Activated T-cell treated with anti-CD3 and anti-CD28 coated beads, Interleukin-2, amount 50 U/mL, for 4 hours (primary cell): ENCODE data around the gene SELENOV. TPM values are rescaled to one million over a fixed set of nuclear protein-coding genes. Genes with fewer than 3 reads are reported as not detected.

Source experiments
- ATAC-seq, 2 donors: fragments of 200-7000 bp; cut with Tn5 transposase; one replicate each; pipeline ENCODE4 v1.10.0; 2021
- DNase-seq: peaks from one replicate; pipeline ENCODE4 v3.0.0-alpha.2; 2020
- H3K27me3 Mint-ChIP-seq: one replicate; pipeline ENCODE4 v1.8.0; 2021; ENCODE audit warnings: low read depth, mixed read lengths
- H3K36me3 Mint-ChIP-seq: one replicate; pipeline ENCODE4 v1.8.0; 2022; ENCODE audit warnings: mixed read lengths; ENCODE audit not compliant: insufficient read depth
- H3K4me1 Mint-ChIP-seq: one replicate; pipeline ENCODE4 v1.8.0; 2021; ENCODE audit warnings: low read depth, mixed read lengths
- H3K4me3 Mint-ChIP-seq: one replicate; pipeline ENCODE4 v1.8.0; 2021; ENCODE audit warnings: mild to moderate bottlenecking, moderate library complexity, mixed read lengths
- H3K9me3 Mint-ChIP-seq: one replicate; pipeline ENCODE4 v1.8.0; 2021; ENCODE audit warnings: mixed read lengths
- total RNA-seq, 3 donors: library from RNA; stranded (reverse); gene quantifications; one replicate each; pipeline ENCODE4 v1.2.1, GENCODE V29; 2021

The SELENOV gene
- total RNA-seq, 3 donors from 2014 or later = not detected

DNA sequence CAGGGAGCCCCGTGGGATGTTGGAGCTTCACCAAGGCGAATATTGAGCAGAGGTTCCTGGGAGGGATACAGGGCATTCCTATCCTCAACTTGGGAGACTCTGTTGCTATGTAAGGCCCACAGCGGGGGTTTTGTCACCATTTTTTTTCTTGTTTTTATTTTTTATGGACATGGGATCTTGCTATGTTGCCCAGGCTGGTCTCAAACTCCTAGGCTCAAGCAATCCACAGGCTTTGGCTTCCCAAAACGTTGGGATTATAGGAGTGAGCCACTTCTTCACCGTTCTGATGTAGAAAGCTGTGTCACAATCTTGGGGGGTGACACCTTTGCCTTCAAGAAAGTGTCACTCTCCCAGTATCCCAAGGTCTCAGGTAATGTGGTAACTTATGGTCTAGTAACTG is 13.6 kb upstream of the SELENOV start:
- Mint-ChIP-seq H3K4me3 (no peak overlapping the region), H3K9me3 (no peaks in the 10 kb centered on the region), H3K4me1 (peaks cover 18% of the 10 kb centered on the region), H3K36me3 (no peaks in the 10 kb centered on the region), H3K27me3 (peaks cover 68% of the 10 kb centered on the region)
- DNase-seq = no peak
- ATAC-seq = no peak

DNA sequence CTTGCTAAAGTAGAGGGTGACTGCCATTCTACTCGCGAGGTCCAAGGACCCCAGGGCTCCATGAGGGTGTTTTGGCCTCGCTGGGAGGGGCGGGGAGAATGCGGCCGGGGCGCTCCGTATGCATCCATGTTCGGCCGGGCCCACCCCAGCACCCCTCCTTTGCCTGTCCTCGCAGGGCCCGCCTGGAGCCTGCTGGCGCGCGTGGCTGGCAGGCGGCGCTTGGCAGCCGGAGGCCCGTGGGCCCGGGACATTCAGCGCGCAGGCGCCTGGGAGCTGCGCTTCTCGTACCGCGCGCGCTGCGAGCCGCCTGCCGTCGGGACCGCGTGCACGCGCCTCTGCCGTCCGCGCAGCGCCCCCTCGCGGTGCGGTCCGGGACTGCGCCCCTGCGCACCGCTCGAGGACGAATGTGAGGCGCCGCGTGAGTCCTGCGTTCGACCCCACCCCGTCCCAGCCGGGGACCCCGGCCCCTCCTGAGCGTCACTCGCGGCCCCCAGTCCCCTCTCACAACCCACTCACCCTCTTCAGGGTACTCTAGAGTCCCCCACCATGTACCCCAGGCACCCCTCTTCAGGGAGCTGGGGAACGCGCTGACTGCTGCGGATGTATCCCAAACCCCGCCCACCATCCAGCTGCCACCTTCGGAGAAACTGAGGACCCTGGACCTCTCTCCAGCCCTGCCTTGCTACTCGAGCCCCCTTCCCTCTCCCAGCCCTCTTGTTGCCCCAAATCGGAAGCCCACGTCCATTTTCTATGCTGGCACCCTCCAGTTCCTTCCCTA is 12.1 kb upstream of the SELENOV start:
- no peaks in the 10 kb centered on the region for H3K9me3 Mint-ChIP-seq
- peak; percentile 75 for DNase-seq
- peaks cover 28% of the 10 kb centered on the region for H3K4me1 Mint-ChIP-seq
- ATAC-seq = peak; percentile 53 to 60
- no peak overlapping the region for H3K4me3 Mint-ChIP-seq
- H3K27me3 Mint-ChIP-seq = peaks cover 70% of the 10 kb centered on the region
- H3K36me3 Mint-ChIP-seq = no peaks in the 10 kb centered on the region

DNA sequence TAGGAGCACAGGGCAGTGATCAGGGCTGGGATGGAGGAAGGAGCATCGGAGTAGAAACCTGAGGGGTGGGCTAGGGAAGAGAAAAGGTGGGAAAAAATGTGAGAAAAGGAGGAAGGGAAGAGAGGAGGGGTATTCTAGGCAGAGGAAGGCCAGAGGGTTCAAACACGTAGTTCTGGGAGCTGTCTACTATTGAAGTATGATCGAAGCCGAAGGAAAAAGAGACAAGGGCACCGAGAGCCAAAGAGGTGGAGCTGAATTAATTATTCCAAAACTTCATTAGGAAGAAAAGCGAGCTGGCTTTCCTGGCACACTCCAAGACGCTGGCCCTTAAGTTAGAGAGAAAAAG is 8.4 kb upstream of the SELENOV start:
- peak overlapping the region; percentile 2 for H3K4me3 Mint-ChIP-seq
- H3K36me3 Mint-ChIP-seq = no peaks in the 10 kb centered on the region
- H3K4me1 Mint-ChIP-seq = peaks cover 18% of the 10 kb centered on the region
- H3K27me3 Mint-ChIP-seq = peaks cover 56% of the 10 kb centered on the region
- no peaks in the 10 kb centered on the region for H3K9me3 Mint-ChIP-seq
- ATAC-seq = no peak
- DNase-seq = no peak

DNA sequence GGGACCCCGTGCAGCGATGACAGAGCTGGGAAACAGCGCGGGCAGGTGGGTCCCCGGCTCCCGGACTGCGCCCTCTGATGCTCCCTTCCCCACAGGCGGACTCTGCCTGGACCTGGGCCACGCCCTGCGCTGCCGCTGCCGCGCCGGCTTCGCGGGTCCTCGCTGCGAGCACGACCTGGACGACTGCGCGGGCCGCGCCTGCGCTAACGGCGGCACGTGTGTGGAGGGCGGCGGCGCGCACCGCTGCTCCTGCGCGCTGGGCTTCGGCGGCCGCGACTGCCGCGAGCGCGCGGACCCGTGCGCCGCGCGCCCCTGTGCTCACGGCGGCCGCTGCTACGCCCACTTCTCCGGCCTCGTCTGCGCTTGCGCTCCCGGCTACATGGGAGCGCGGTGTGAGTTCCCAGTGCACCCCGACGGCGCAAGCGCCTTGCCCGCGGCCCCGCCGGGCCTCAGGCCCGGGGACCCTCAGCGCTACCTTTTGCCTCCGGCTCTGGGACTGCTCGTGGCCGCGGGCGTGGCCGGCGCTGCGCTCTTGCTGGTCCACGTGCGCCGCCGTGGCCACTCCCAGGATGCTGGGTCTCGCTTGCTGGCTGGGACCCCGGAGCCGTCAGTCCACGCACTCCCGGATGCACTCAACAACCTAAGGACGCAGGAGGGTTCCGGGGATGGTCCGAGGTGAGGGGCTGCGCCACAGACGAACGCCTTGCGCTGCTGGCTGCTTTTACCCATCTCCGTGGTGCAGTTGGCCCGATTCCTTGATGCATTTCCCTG is 7.8 kb upstream of the SELENOV start:
- peak; percentile 80 to 86 for ATAC-seq
- Mint-ChIP-seq H3K4me1 (peaks cover 18% of the 10 kb centered on the region), H3K36me3 (no peaks in the 10 kb centered on the region), H3K9me3 (no peaks in the 10 kb centered on the region), H3K4me3 (peak overlapping the region; percentile 68), H3K27me3 (peaks cover 56% of the 10 kb centered on the region)
- peak; percentile 17 for DNase-seq

DNA sequence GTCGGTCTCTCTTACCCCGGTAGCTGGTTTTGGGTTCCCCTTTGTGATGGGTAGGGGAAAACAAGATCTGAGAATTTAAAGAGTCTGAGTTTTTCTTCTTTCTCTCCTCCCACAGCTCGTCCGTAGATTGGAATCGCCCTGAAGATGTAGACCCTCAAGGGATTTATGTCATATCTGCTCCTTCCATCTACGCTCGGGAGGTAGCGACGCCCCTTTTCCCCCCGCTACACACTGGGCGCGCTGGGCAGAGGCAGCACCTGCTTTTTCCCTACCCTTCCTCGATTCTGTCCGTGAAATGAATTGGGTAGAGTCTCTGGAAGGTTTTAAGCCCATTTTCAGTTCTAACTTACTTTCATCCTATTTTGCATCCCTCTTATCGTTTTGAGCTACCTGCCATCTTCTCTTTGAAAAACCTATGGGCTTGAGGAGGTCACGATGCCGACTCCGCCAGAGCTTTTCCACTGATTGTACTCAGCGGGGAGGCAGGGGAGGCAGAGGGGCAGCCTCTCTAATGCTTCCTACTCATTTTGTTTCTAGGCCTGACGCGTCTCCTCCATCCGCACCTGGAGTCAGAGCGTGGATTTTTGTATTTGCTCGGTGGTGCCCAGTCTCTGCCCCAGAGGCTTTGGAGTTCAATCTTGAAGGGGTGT is 7.1 kb upstream of the SELENOV start:
- H3K9me3 Mint-ChIP-seq = no peaks in the 10 kb centered on the region
- H3K4me1 Mint-ChIP-seq = peaks cover 18% of the 10 kb centered on the region
- no peaks in the 10 kb centered on the region for H3K36me3 Mint-ChIP-seq
- peaks cover 61% of the 10 kb centered on the region for H3K27me3 Mint-ChIP-seq
- DNase-seq = no peak
- ATAC-seq = no peak
- peak overlapping the region; percentile 68 for H3K4me3 Mint-ChIP-seq

DNA sequence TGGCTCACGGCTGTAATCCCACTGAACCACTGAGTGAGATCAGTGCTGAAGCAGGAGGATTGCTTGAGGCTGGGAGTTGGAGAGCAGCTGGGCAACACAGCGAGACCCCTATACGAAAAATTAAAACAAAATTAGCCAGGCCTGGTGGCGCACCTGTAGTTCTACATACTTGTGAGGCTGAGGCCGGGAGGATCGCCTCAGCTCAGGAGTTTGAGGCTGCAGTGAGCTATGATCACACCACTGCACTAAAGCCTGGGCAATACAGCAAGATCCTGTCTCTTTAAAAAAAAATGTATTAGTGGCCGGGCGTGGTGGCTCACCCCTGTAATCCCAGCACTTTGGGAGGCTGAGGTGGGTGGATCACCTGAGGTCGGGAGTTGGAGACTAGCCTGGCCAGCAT is 6.3 kb upstream of the SELENOV start:
- Mint-ChIP-seq H3K9me3 (no peaks in the 10 kb centered on the region), H3K4me3 (no peak overlapping the region), H3K4me1 (peaks cover 14% of the 10 kb centered on the region), H3K27me3 (peaks cover 58% of the 10 kb centered on the region), H3K36me3 (no peaks in the 10 kb centered on the region)
- DNase-seq (no peak), ATAC-seq (no peak)

DNA sequence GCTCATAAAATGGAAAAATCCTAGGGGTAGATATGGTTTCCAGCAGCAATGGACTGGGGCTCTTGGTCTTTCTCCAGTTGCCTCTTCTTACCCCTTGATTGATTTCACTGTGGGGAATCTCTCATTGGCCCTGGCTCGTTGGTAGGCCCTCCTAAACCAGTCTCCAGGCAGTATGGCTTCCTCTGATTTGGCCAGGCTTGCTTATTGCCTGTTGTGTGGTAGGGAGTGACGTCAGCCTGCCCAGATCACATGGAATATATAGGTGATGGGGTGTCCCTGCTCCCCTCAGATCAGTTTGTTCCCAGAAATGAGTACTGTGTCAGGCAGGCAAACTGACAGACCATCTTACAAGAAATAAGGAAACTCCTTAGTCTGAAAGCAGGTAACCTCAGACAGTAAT is 5.7 kb upstream of the SELENOV start:
- H3K4me1 Mint-ChIP-seq = peaks cover 14% of the 10 kb centered on the region
- H3K4me3 Mint-ChIP-seq = no peak overlapping the region
- H3K9me3 Mint-ChIP-seq = no peaks in the 10 kb centered on the region
- H3K27me3 Mint-ChIP-seq = peaks cover 57% of the 10 kb centered on the region
- no peak for DNase-seq
- ATAC-seq = no peak
- H3K36me3 Mint-ChIP-seq = no peaks in the 10 kb centered on the region

DNA sequence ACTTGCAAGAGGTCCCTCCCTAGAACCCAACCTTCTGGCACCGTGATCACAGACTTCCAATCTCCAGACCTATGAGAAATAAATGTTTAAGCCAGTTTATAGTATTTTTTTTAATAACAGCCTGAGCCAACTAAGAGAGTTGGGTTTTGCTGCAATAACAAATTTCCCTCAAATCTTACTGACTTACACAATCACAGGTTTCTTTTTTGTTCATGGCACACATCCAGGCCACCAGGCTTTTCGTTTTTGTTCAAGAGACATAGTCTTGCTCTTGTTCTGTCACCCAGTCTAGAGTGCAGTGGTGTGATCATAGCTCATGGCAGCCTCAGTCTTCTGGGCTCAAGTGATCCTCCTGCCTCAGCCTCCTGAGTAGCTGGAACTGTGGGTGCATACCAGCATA is 2.0 kb upstream of the SELENOV start:
- Mint-ChIP-seq H3K27me3 (peaks cover 64% of the 10 kb centered on the region), H3K4me3 (no peak overlapping the region), H3K4me1 (peaks cover 15% of the 10 kb centered on the region), H3K9me3 (no peaks in the 10 kb centered on the region), H3K36me3 (peaks cover 2% of the 10 kb centered on the region)
- ATAC-seq (no peak), DNase-seq (no peak)

DNA sequence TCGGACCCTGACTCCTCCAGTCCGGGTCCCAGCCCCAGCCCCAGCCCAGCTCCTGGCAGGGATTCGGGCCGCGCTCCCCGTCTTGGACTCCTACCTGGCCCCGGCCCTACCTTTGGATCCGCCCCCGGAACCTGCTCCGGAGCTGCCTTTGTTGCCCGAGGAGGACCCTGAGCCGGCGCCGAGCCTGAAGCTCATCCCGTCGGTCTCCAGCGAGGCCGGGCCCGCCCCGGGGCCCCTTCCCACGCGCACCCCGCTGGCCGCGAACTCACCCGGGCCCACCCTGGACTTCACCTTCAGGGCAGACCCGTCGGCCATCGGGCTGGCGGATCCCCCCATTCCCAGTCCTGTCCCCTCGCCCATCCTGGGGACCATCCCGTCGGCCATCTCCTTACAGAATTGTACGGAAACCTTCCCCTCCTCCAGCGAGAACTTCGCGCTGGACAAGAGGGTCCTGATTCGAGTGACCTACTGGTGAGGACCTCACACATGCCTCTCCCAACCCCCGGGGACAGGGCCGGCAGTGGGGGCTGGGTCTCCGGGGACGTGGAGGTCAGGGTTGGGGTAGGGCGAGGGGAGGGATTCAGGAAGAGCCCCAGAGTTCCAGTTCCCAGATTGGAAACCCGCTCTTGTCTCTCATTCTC is 732 bp downstream of the SELENOV start:
- H3K27me3 Mint-ChIP-seq = peaks cover 58% of the 10 kb centered on the region
- DNase-seq (peak; percentile 18), ATAC-seq (peak in 1 of 2 donors; percentile 18)
- peaks cover 12% of the 10 kb centered on the region for H3K4me1 Mint-ChIP-seq
- peak overlapping the region; percentile 70 for H3K4me3 Mint-ChIP-seq
- no peaks in the 10 kb centered on the region for H3K9me3 Mint-ChIP-seq
- H3K36me3 Mint-ChIP-seq = peaks cover 2% of the 10 kb centered on the region

DNA sequence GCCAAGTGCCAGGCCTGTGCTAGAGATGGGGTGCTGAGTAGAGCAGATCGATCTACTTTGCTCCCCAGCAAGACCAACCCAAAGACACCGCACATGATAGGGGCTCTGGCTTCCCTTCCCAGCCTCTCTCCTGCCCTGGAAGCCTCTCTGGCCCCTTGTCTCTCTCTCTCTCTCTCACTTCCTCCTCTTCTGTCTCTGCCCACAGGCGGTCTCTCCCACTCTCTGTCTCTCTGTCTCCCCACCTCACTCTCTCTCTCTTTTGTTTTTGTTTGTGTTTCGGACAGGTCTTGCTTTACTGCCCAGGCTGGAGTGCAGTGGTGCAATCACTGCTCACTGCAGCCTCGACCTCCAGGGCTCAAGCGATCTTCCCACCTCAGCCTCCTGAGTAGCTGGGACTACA is 1.3 kb downstream of the SELENOV start:
- H3K27me3 Mint-ChIP-seq = peaks cover 58% of the 10 kb centered on the region
- peaks cover 2% of the 10 kb centered on the region for H3K36me3 Mint-ChIP-seq
- H3K4me3 Mint-ChIP-seq = peak overlapping the region; percentile 59
- DNase-seq (no peak), ATAC-seq (no peak)
- H3K9me3 Mint-ChIP-seq = no peaks in the 10 kb centered on the region
- H3K4me1 Mint-ChIP-seq = peaks cover 12% of the 10 kb centered on the region

DNA sequence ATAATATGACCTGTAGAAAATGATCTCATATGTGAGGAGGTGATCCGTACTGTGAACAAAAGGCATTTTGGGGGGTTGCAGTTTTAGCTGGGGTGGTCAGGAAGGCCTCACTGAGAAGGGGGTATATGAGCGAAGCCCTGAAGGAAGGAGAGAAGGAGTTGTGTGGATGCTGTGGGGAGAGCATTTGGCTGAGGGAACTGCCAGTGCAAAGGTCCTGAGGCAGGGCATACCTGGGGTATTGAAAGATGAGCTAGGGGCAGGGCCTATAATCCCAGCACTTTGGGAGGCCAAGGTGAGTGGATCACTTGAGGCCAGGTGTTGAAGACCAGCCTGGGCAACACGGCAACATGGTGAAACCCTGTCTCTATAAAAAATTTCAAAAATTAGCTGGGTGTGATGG is 2.5 kb downstream of the SELENOV start:
- ATAC-seq (no peak), DNase-seq (no peak)
- Mint-ChIP-seq H3K4me3 (no peak overlapping the region), H3K36me3 (peaks cover 2% of the 10 kb centered on the region), H3K27me3 (peaks cover 52% of the 10 kb centered on the region), H3K4me1 (peaks cover 12% of the 10 kb centered on the region), H3K9me3 (no peaks in the 10 kb centered on the region)

DNA sequence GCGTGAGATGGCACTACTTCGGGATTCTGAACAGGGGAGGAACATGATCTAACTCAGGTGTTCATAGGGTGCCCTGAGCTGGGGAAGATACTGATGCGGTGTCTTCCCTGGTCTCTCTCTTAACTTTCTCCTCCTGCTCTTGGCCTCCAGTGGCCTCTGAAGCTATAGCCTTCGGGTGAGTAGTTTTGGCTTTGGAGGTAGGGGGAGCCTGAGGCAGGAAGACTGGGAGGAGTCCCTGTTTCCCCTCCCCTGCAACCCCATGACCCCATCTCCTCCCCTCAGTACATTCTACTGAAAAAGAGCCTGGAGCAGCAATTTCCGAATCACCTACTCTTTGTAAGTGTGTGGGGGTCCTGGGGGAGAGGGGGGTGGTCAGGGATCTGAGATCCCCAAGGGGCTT is 3.5 kb downstream of the SELENOV start:
- Mint-ChIP-seq H3K4me3 (no peak overlapping the region), H3K9me3 (no peaks in the 10 kb centered on the region), H3K4me1 (peaks cover 12% of the 10 kb centered on the region), H3K36me3 (peaks cover 2% of the 10 kb centered on the region), H3K27me3 (peaks cover 45% of the 10 kb centered on the region)
- no peak for ATAC-seq
- no peak for DNase-seq

DNA sequence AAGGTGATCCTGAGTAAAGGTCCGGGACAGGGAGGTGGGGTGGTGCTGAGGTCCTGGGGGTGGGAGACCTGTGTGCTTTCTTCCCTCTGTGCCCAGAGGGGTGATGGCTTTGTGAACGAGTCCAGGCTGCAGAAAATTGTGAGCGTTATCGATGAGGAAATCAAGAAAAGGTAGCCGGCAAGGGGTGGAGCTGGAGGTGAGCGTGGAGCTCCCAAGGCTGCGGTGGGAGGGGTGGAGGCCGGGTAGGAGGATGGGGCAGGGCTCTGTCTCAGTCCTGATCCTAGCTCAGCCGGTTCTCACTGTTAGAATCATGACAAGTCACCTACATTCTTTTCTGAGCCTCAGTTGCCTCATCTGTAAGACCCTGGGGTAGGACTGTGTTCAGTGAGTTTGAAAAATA is 4.0 kb downstream of the SELENOV start:
- peaks cover 2% of the 10 kb centered on the region for H3K36me3 Mint-ChIP-seq
- H3K9me3 Mint-ChIP-seq = no peaks in the 10 kb centered on the region
- DNase-seq (no peak), ATAC-seq (no peak)
- peaks cover 42% of the 10 kb centered on the region for H3K27me3 Mint-ChIP-seq
- peaks cover 12% of the 10 kb centered on the region for H3K4me1 Mint-ChIP-seq
- H3K4me3 Mint-ChIP-seq = no peak overlapping the region
